A673 (cell line): Measurements from ENCODE around the gene COL9A3. TPM values are rescaled to one million over a fixed set of nuclear protein-coding genes. Genes with fewer than 3 reads are reported as not detected.

Experiments
- BruUV-seq: library from RNA; stranded (reverse); fragments of 400-500 nt; replicated peaks from 2 replicates; lab custom pipeline; 2021; lab: Mats Ljungman, UMichigan
- CTCF ChIA-PET: fragments of 300-600 bp; sonication (Branson Sonifier 250); formaldehyde crosslinking; loops from one replicate; lab custom pipeline; 2022; ENCODE audit warnings: antibody characterized with exemption; lab: Charles Lee
- POLR2A ChIA-PET: fragments of 300-600 bp; sonication (Branson Sonifier 250); formaldehyde crosslinking; loops from one replicate; lab custom pipeline; 2022; ENCODE audit warnings: antibody characterized with exemption; ENCODE audit not compliant: low non-redundant PET; lab: Charles Lee
- DNase-seq: peaks from one replicate; pipeline ENCODE4 v3.0.0-alpha.2; 2015; ENCODE audit warnings: low spot score
- H3K27ac ChIP-seq: fragments of 200-600 bp; sonication (generic); 2 replicates; pipeline ENCODE4 v1.5.1; 2016; ENCODE audit warnings: mixed run types, low read depth, mild to moderate bottlenecking, mixed read lengths, antibody characterized with exemption, low read length; ENCODE audit not compliant: poor library complexity, severe bottlenecking
- H3K27me3 ChIP-seq: fragments of 200-600 bp; sonication (generic); replicated peaks from 2 replicates; pipeline ENCODE4 v1.6.1; 2017; ENCODE audit warnings: mixed run types, low read depth, mild to moderate bottlenecking, mixed read lengths, antibody characterized with exemption, low read length; ENCODE audit not compliant: insufficient read depth, poor library complexity
- H3K36me3 ChIP-seq: fragments of 200-600 bp; sonication (generic); 2 replicates; pipeline ENCODE4 v1.6.1; 2016; ENCODE audit warnings: mixed run types, mild to moderate bottlenecking, mixed read lengths, antibody characterized with exemption, low read length; ENCODE audit not compliant: insufficient read depth, poor library complexity, severe bottlenecking
- H3K4me1 ChIP-seq: fragments of 200-600 bp; sonication (generic); 2 replicates; pipeline ENCODE4 v1.6.1; 2017; ENCODE audit warnings: mixed run types, mild to moderate bottlenecking, mixed read lengths, antibody characterized with exemption, low read length; ENCODE audit not compliant: insufficient read depth, poor library complexity, severe bottlenecking
- H3K4me3 ChIP-seq: fragments of 200-600 bp; sonication (generic); 2 replicates; pipeline ENCODE4 v1.5.1; 2016; ENCODE audit warnings: low read depth, mixed run types, mild to moderate bottlenecking, mixed read lengths, low read length; ENCODE audit not compliant: poor library complexity, severe bottlenecking
- H3K9me3 ChIP-seq: fragments of 200-600 bp; sonication (generic); 2 replicates; pipeline ENCODE4 v1.6.1; 2016; ENCODE audit warnings: mixed run types, low read depth, mild to moderate bottlenecking, mixed read lengths, antibody characterized with exemption, low read length; ENCODE audit not compliant: poor library complexity, severe bottlenecking
- EZH2 ChIP-seq: fragments of 200-600 bp; sonication (generic); IDR thresholded peaks from 2 replicates; pipeline ENCODE4 v1.6.1; 2017; ENCODE audit warnings: borderline replicate concordance, low read depth, mild to moderate bottlenecking, mixed read lengths, antibody characterized with exemption, low read length; ENCODE audit not compliant: poor library complexity, severe bottlenecking
- intact Hi-C: fragments of 100-400 bp; cut with micrococcal nuclease; formaldehyde crosslinking; loops from one replicate; pipeline ENCODE4 v1.10.0; 2022; ENCODE audit not compliant: unreplicated experiment
- total RNA-seq: library from RNA; stranded (reverse); gene quantifications from 2 replicates; pipeline ENCODE4 v1.2.3, GENCODE V29; 2021
- TF ChIP-seq, protein P1 (sequence below): fragments of 300-800, 200-600 bp; sonication (generic); conservative IDR thresholded peaks from 2 replicates; pipeline ENCODE4 v1.5.1; 2017; ENCODE audit warnings: low read depth, mild to moderate bottlenecking, antibody characterized with exemption, low read length, moderate library complexity, mixed read lengths

The COL9A3 gene
- total RNA-seq, 1 experiment from 2014 or later: 8.4 TPM

DNA sequence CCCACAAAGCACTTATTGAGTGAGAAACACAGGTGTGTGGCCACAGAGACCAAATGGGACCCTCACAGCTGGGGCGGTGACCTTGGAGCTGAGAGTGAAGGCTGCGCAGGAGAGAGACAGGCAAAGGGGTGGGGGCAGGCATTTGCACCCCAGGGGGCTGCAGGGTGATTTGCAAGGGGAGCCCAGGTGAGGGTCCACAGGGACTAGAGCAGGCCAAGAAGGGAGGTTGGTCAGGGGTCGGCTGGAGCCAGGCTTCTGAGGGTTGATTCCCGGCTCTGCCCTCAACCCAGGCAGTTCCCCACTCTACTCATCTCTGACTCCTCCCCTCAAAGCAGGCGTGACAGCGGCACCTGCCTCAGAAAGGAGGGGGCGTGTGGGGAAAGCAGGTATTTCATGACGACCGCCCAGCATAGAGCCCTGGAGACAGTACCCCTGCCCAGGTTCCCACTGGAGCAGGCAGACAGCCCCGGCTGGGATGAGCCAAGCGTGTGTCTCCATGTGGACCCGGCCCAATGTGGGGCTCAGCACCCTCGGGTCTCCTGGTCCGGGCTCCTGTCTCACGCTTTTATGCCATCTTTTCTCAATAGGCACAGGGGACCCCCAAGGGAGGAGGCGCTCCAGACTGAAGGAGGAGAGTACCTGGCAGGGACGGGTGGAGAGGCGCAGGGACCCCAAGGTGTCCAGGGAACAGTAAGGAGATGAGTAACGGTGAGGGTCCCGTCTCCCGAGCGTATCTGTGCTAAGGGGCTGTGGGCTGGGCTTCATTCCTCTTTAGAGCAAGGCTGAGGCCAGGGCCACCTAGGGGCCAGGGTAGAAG is 23.7 kb upstream of the COL9A3 start:
- Histone ChIP-seq H3K36me3 (peaks cover 7% of the 10 kb centered on the region), H3K27ac (peak overlapping the region; percentile 66), H3K4me3 (no peak overlapping the region), H3K4me1 (peaks cover 21% of the 10 kb centered on the region), H3K27me3 (no peaks in the 10 kb centered on the region), H3K9me3 (no peaks in the 10 kb centered on the region)
- POLR2A ChIA-PET: no interaction called here
- TF ChIP-seq, protein P1, sequence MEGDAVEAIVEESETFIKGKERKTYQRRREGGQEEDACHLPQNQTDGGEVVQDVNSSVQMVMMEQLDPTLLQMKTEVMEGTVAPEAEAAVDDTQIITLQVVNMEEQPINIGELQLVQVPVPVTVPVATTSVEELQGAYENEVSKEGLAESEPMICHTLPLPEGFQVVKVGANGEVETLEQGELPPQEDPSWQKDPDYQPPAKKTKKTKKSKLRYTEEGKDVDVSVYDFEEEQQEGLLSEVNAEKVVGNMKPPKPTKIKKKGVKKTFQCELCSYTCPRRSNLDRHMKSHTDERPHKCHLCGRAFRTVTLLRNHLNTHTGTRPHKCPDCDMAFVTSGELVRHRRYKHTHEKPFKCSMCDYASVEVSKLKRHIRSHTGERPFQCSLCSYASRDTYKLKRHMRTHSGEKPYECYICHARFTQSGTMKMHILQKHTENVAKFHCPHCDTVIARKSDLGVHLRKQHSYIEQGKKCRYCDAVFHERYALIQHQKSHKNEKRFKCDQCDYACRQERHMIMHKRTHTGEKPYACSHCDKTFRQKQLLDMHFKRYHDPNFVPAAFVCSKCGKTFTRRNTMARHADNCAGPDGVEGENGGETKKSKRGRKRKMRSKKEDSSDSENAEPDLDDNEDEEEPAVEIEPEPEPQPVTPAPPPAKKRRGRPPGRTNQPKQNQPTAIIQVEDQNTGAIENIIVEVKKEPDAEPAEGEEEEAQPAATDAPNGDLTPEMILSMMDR: no peak
- TF ChIP-seq EZH2: no peak
- no peak for DNase-seq
- CTCF ChIA-PET: interaction anchor here (0.6 to 2.1 kb wide), 3 partner anchors 105 to 293 kb away, joined by 3 to 8 read pairs (median 5); no protein-coding TSS in a partner anchor
- no TSS peak for BruUV-seq
- intact Hi-C loops: loop anchor here (5.0 kb wide), 1 partner anchor 381 kb away; no protein-coding TSS in a partner anchor

GRCh38 chr20:62793757-62794006 is 23.2 kb upstream of the COL9A3 start:
- Histone ChIP-seq H3K4me3 (peak overlapping the region; percentile 29), H3K4me1 (peaks cover 21% of the 10 kb centered on the region), H3K27me3 (no peaks in the 10 kb centered on the region), H3K27ac (peak overlapping the region; percentile 66), H3K36me3 (peaks cover 11% of the 10 kb centered on the region), H3K9me3 (no peaks in the 10 kb centered on the region)
- BruUV-seq: no TSS peak
- intact Hi-C loops: loop anchor here (5.0 kb wide), 1 partner anchor 381 kb away; no protein-coding TSS in a partner anchor
- CTCF ChIA-PET: interaction anchor here (1.0 to 1.4 kb wide), 3 partner anchors 14 to 294 kb away, joined by 4 to 5 read pairs (median 5); no protein-coding TSS in a partner anchor
- no peak for DNase-seq
- POLR2A ChIA-PET: interaction anchor here (0.6 kb wide), 1 partner anchor 144 kb away, joined by 5 read pairs; no protein-coding TSS in a partner anchor
- TF ChIP-seq, protein P1: no peak
- no peak for TF ChIP-seq EZH2

DNA sequence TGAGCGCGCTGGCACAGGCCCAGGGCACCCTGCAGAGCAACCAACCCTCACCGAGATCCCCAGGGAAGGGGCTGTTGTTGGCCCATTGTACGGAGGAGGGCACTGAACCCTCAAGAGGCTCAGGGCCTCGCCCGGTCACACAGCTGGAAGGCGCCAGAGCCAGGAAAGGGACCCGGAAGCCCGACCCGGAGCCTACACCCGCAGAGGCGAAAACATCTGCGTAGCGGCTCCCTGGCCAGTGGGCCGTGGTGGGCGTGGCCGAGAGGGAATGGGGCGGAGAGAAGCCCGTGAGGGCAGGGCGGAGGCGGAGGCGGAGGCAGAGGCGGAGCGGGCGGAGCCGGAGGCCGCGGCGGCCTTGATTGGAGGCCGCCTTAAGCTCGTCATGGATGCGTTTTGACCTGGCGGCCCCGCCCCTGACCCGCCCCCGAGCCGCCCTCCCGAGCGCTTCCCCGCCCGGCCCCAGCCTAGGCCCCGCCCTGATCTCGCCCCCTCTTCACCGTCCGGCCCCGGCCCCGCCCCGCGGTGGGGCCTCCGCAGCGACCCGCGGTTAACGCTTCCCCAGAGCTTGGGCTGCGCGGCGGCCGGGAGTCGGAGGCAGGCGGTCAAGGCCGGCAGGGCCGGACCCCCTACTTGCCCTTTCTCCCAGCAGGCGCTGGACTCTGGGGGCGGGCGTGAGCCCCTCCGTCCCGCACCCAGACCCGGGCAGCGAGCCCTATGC is 22.7 kb upstream of the COL9A3 start:
- Histone ChIP-seq H3K4me1 (peaks cover 21% of the 10 kb centered on the region), H3K9me3 (no peaks in the 10 kb centered on the region), H3K27ac (peak overlapping the region; percentile 88), H3K36me3 (peaks cover 16% of the 10 kb centered on the region), H3K27me3 (no peaks in the 10 kb centered on the region), H3K4me3 (peak overlapping the region; percentile 62)
- no TSS peak for BruUV-seq
- POLR2A ChIA-PET: interaction anchor here (0.5 to 0.8 kb wide), 4 partner anchors 10 to 191 kb away, joined by 3 to 5 read pairs (median 4); no protein-coding TSS in a partner anchor
- intact Hi-C loops: loop anchor here (5.0 kb wide), 1 partner anchor 382 kb away; no protein-coding TSS in a partner anchor
- TF ChIP-seq, protein P1: no peak
- TF ChIP-seq EZH2: no peak
- CTCF ChIA-PET: interaction anchor here (0.6 to 1.4 kb wide), 5 partner anchors 14 to 294 kb away, joined by 3 to 5 read pairs (median 4); no protein-coding TSS in a partner anchor
- DNase-seq: peak; percentile 95
